A549 (cell line): ENCODE measurements around the gene CHKB.

ENCODE experiments used
- HDAC2 ChIP-seq: fragments of 200-600 bp; sonication (generic); IDR thresholded peaks from 2 replicates; pipeline ENCODE4 v1.6.1; 2016
- JUNB ChIP-seq: fragments of >200 bp; sonication (Bioruptor Twin); formaldehyde crosslinking; IDR thresholded peaks from 2 replicates; pipeline ENCODE4 v1.6.1; 2016
- RAD21 ChIP-seq, 2 experiments: fragments of >200 bp in 1 of 2; sonication (Bioruptor Twin) in 1 of 2; formaldehyde crosslinking in 1 of 2; IDR thresholded peaks in 1 of 2; conservative IDR thresholded peaks in 1 of 2; 2 replicates in 1 of 2; 3 replicates in 1 of 2; pipeline ENCODE4 v1.6.1; 2012 to 2018; ENCODE audit warnings: inconsistent platforms in 1 of 2
- RCOR1 ChIP-seq: fragments of 150-350 bp; IDR thresholded peaks from 2 replicates; pipeline ENCODE4 v1.6.1; 2014; ENCODE audit warnings: antibody characterized with exemption, low read length, low read depth

GRCh38 chr22:50530877-50531545 is 51.6 kb downstream of the CHKB start:
- no peak for TF ChIP-seq RCOR1
- no peak for TF ChIP-seq JUNB
- no peak for TF ChIP-seq HDAC2
- no peak for TF ChIP-seq RAD21 (conservative IDR thresholded peaks at IDR 0.05 in 1 of 2, IDR thresholded peaks at IDR 0.05 in 1 of 2)
